WTC11 (cell line): ENCODE data around the gene CARS2. TPM values are rescaled to one million over a fixed set of nuclear protein-coding genes. Genes with fewer than 3 reads are reported as not detected.

ENCODE experiments used
- ATAC-seq: fragments of 200-7000 bp; cut with Tn5 transposase; 2 replicates; pipeline ENCODE4 v1.10.0; 2021; ENCODE audit warnings: mild to moderate bottlenecking, moderate library complexity
- CTCF ChIA-PET: fragments of 300-600 bp; sonication (Branson Sonifier 250); formaldehyde crosslinking; loops from one replicate; lab custom pipeline; 2021; ENCODE audit warnings: antibody characterized with exemption; lab: Charles Lee
- POLR2A ChIA-PET: fragments of 350-600 bp; sonication (Branson Sonifier 250); formaldehyde crosslinking; loops from one replicate; lab custom pipeline; 2021; ENCODE audit warnings: antibody characterized with exemption; lab: Charles Lee
- DNase-seq: peaks from one replicate; pipeline ENCODE4 v3.0.0; 2021; ENCODE audit warnings: low spot score
- H3K27ac Mint-ChIP-seq: 2 replicates; pipeline ENCODE4 v1.8.0; 2021; ENCODE audit warnings: mixed read lengths
- H3K27me3 Mint-ChIP-seq: 2 replicates; pipeline ENCODE4 v1.8.0; 2021; ENCODE audit warnings: low read depth, mild to moderate bottlenecking, moderate library complexity, mixed read lengths
- H3K36me3 Mint-ChIP-seq: 2 replicates; pipeline ENCODE4 v1.8.0; 2021; ENCODE audit warnings: mixed read lengths
- H3K4me1 Mint-ChIP-seq: 2 replicates; pipeline ENCODE4 v1.8.0; 2022; ENCODE audit warnings: mixed read lengths
- H3K4me3 Mint-ChIP-seq: 2 replicates; pipeline ENCODE4 v1.8.0; 2021; ENCODE audit warnings: mild to moderate bottlenecking, moderate library complexity, mixed read lengths
- H3K9me3 Mint-ChIP-seq: 2 replicates; pipeline ENCODE4 v1.8.0; 2021; ENCODE audit warnings: mixed read lengths
- ARID4B ChIP-seq: sonication (generic); formaldehyde crosslinking; IDR thresholded peaks from 2 replicates; pipeline ENCODE4 v1.8.0; 2023; ENCODE audit warnings: missing genetic modification reagents, mild to moderate bottlenecking, borderline replicate concordance
- ATF1 ChIP-seq: sonication (generic); formaldehyde crosslinking; IDR thresholded peaks from 2 replicates; pipeline ENCODE4 v1.8.1; 2023; ENCODE audit warnings: mild to moderate bottlenecking, moderate library complexity, missing genetic modification reagents
- ATF2 ChIP-seq: sonication (generic); formaldehyde crosslinking; IDR thresholded peaks from 2 replicates; pipeline ENCODE4 v1.8.1; 2022; ENCODE audit warnings: low read depth, missing genetic modification reagents, borderline replicate concordance
- CBFB ChIP-seq: sonication (generic); formaldehyde crosslinking; IDR thresholded peaks from 2 replicates; pipeline ENCODE4 v1.8.1; 2022; ENCODE audit warnings: mild to moderate bottlenecking, low read depth, missing genetic modification reagents
- E2F1 ChIP-seq: sonication (generic); formaldehyde crosslinking; IDR thresholded peaks from 2 replicates; pipeline ENCODE4 v1.8.0; 2022; ENCODE audit warnings: mild to moderate bottlenecking, missing genetic modification reagents
- FOXP1 ChIP-seq: sonication (generic); formaldehyde crosslinking; IDR thresholded peaks from 2 replicates; pipeline ENCODE4 v1.8.0; 2022; ENCODE audit warnings: missing genetic modification reagents, mild to moderate bottlenecking, moderate library complexity, borderline replicate concordance
- GTF2I ChIP-seq: fragments of 250-450 bp; sonication (Bioruptor Pico); conservative IDR thresholded peaks from 2 replicates; pipeline ENCODE4 v1.4.0; 2021; ENCODE audit warnings: mild to moderate bottlenecking
- JAZF1 ChIP-seq: fragments of 250-450 bp; sonication (Bioruptor Pico); IDR thresholded peaks from 2 replicates; pipeline ENCODE4 v1.9.0; 2021; ENCODE audit warnings: moderate library complexity, mild to moderate bottlenecking, inconsistent platforms
- MAX ChIP-seq: sonication (generic); formaldehyde crosslinking; IDR thresholded peaks from 2 replicates; pipeline ENCODE4 v1.8.0; 2022; ENCODE audit warnings: mild to moderate bottlenecking, missing genetic modification reagents
- NR3C1 ChIP-seq: sonication (generic); formaldehyde crosslinking; conservative IDR thresholded peaks from 2 replicates; pipeline ENCODE4 v1.8.1; 2023; ENCODE audit warnings: low read depth, mild to moderate bottlenecking, missing genetic modification reagents
- RORB ChIP-seq: fragments of 250-450 bp; sonication (Bioruptor Pico); IDR thresholded peaks from 2 replicates; pipeline ENCODE4 v1.9.0; 2021; ENCODE audit warnings: mild to moderate bottlenecking
- STAT6 ChIP-seq: sonication (generic); formaldehyde crosslinking; conservative IDR thresholded peaks from 2 replicates; pipeline ENCODE4 v1.8.1; 2023; ENCODE audit warnings: mild to moderate bottlenecking, low read depth, missing genetic modification reagents, moderate library complexity
- ZMAT4 ChIP-seq: fragments of 250-450 bp; sonication (Bioruptor Pico); IDR thresholded peaks from 2 replicates; pipeline ENCODE4 v1.9.0; 2021; ENCODE audit warnings: mild to moderate bottlenecking
- ZNF138 ChIP-seq: sonication (generic); formaldehyde crosslinking; conservative IDR thresholded peaks from 2 replicates; pipeline ENCODE4 v1.8.1; 2022; ENCODE audit warnings: mild to moderate bottlenecking, moderate library complexity, missing genetic modification reagents
- ZNF219 ChIP-seq: sonication (generic); formaldehyde crosslinking; IDR thresholded peaks from 2 replicates; pipeline ENCODE4 v1.8.0; 2023; ENCODE audit warnings: missing genetic modification reagents, mild to moderate bottlenecking, borderline replicate concordance
- ZNF512 ChIP-seq: sonication (generic); formaldehyde crosslinking; IDR thresholded peaks from 2 replicates; pipeline ENCODE4 v1.8.1; 2022; ENCODE audit warnings: missing genetic modification reagents, borderline replicate concordance
- ZNF532 ChIP-seq: fragments of 250-450 bp; sonication (Bioruptor Pico); IDR thresholded peaks from 2 replicates; pipeline ENCODE4 v1.9.0; 2021; ENCODE audit warnings: mild to moderate bottlenecking, borderline replicate concordance
- ZNF671 ChIP-seq: fragments of 250-450 bp; sonication (Bioruptor Pico); IDR thresholded peaks from 2 replicates; pipeline ENCODE4 v1.8.0; 2021; ENCODE audit warnings: mild to moderate bottlenecking
- ZSCAN18 ChIP-seq: fragments of 250-450 bp; sonication (Bioruptor Pico); IDR thresholded peaks from 2 replicates; pipeline ENCODE4 v2.1.2; 2022; ENCODE audit warnings: mild to moderate bottlenecking, moderate library complexity
- total RNA-seq: library from RNA; stranded (reverse); gene quantifications from 3 replicates; pipeline ENCODE4 v1.2.3, GENCODE V29; 2021

CARS2 gene
- total RNA-seq, 1 experiment from 2014 or later, result 39.9 TPM

- CTCF ChIA-PET, result interaction anchor here (1.6 kb wide), 1 partner anchor 137 kb away, joined by 7 read pairs; no protein-coding TSS in a partner anchor
- H3K4me1 Mint-ChIP-seq, result peaks cover 17% of the 10 kb centered on the region
- H3K36me3 Mint-ChIP-seq, result no peaks in the 10 kb centered on the region
- no peak overlapping the region for H3K4me3 Mint-ChIP-seq
- no peak for DNase-seq
- no peaks in the 10 kb centered on the region for H3K9me3 Mint-ChIP-seq
- no peaks in the 10 kb centered on the region for H3K27me3 Mint-ChIP-seq
- no peak overlapping the region for H3K27ac Mint-ChIP-seq
- POLR2A ChIA-PET, result no interaction called here
- ATAC-seq, result no peak
- TF ChIP-seq FOXP1 (CRISPR knock-in tag) (no peak), ZNF512 (no peak), ARID4B (CRISPR knock-in tag) (no peak), E2F1 (CRISPR knock-in tag) (no peak), ZSCAN18 (no peak), NR3C1 (CRISPR knock-in tag) (no peak), ATF1 (CRISPR knock-in tag) (no peak), CBFB (CRISPR knock-in tag) (no peak), GTF2I (CRISPR knock-in tag) (no peak), ZNF138 (CRISPR knock-in tag) (no peak), ZNF671 (CRISPR knock-in tag) (no peak), JAZF1 (CRISPR knock-in tag) (no peak), ATF2 (no peak), ZNF219 (no peak), MAX (CRISPR knock-in tag) (no peak), RORB (CRISPR knock-in tag) (no peak), ZNF532 (CRISPR knock-in tag) (no peak), STAT6 (CRISPR knock-in tag) (no peak), ZMAT4 (CRISPR knock-in tag) (no peak)
Measured at GRCh38 chr13:110592665-110593064, 113.3 kb downstream of the CARS2 start.
